ENCODE results near the gene PAGE1. TPM values are rescaled to one million over a fixed set of nuclear protein-coding genes. Genes with fewer than 3 reads are reported as not detected.
"Not testable (repeated sequence)": the region's sequence is repeated elsewhere in the genome, so short reads cannot be mapped to it uniquely, and the experiment has no call there.

Gene PAGE1
- total RNA-seq = not detected
- polyA plus RNA-seq = not detected

GRCh38 chrX:49695276-49696180 is at the start of gene PAGE1:
TSS of gene PAGE1 (minus strand) at chrX:49695984. CDS start at chrX:49694770, 1,214 bp downstream.
- Histone ChIP-seq H3K27ac (ENCODE audit: insufficient read depth, low read length, poor library complexity, severe bottlenecking) (no peak within 1 kb of the TSS), H3K4me1 (ENCODE audit: control insufficient read depth, insufficient read depth, low read length, poor library complexity, severe bottlenecking) (no peaks in the 10 kb centered on the region), H3K36me3 (ENCODE audit: control insufficient read depth, insufficient read depth, low read length) (no peaks in the 10 kb centered on the region), H3K27me3 (ENCODE audit: control insufficient read depth, insufficient read depth, low read length) (no peaks in the 10 kb centered on the region), H3K9me3 (ENCODE audit: control insufficient read depth in 2 of 2, low read length in 2 of 2) (no peaks in the 10 kb centered on the region), H3K4me3 (ENCODE audit: low read depth, low read length) (no peak within 1 kb of the TSS)
- Mint-ChIP-seq H3K4me1 (no peaks in the 10 kb centered on the region), H3K27ac (no peak within 1 kb of the TSS), H3K36me3 (no peaks in the 10 kb centered on the region), H3K4me3 (no peak within 1 kb of the TSS), H3K27me3 (peaks cover 5% of the 10 kb centered on the region), H3K9me3 (no peaks in the 10 kb centered on the region)
- DNase-seq (no peak), ATAC-seq (ENCODE audit: low read depth in 2 of 2) (no peak)

GRCh38 chrX:49741501-49741900 is 45.7 kb upstream of the PAGE1 start:
- not testable (repeated sequence) for H3K27ac ChIP-seq (ENCODE audit: insufficient read depth, low read length, poor library complexity, severe bottlenecking); H3K36me3 Mint-ChIP-seq; H3K9me3 ChIP-seq (ENCODE audit: control insufficient read depth in 2 of 2, low read length in 2 of 2); H3K27me3 Mint-ChIP-seq; H3K4me3 Mint-ChIP-seq; ATAC-seq (ENCODE audit: low read depth in 2 of 2); H3K4me1 ChIP-seq (ENCODE audit: control insufficient read depth, insufficient read depth, low read length, poor library complexity, severe bottlenecking); H3K27me3 ChIP-seq (ENCODE audit: control insufficient read depth, insufficient read depth, low read length); DNase-seq; H3K4me3 ChIP-seq (ENCODE audit: low read depth, low read length); H3K27ac Mint-ChIP-seq; H3K4me1 Mint-ChIP-seq; H3K36me3 ChIP-seq (ENCODE audit: control insufficient read depth, insufficient read depth, low read length); H3K9me3 Mint-ChIP-seq

GRCh38 chrX:49727847-49728246 is 32.1 kb upstream of the PAGE1 start:
- H3K9me3 Mint-ChIP-seq = peaks cover 0 to under 1% (median 0%) of the 10 kb centered on the region in 7 donors
- no peak overlapping the region for H3K27ac Mint-ChIP-seq
- no peaks in the 10 kb centered on the region for H3K27me3 Mint-ChIP-seq
- Histone ChIP-seq H3K36me3 (ENCODE audit: control insufficient read depth, insufficient read depth, low read length) (no peaks in the 10 kb centered on the region), H3K27me3 (ENCODE audit: control insufficient read depth, insufficient read depth, low read length) (no peaks in the 10 kb centered on the region), H3K9me3 (ENCODE audit: control insufficient read depth in 2 of 2, low read length in 2 of 2) (no peaks in the 10 kb centered on the region), H3K4me1 (ENCODE audit: control insufficient read depth, insufficient read depth, low read length, poor library complexity, severe bottlenecking) (no peaks in the 10 kb centered on the region), H3K27ac (ENCODE audit: insufficient read depth, low read length, poor library complexity, severe bottlenecking) (no peak overlapping the region), H3K4me3 (ENCODE audit: low read depth, low read length) (no peak overlapping the region)
- peaks cover 0 to 3% (median under 1%) of the 10 kb centered on the region in 4 donors for H3K4me1 Mint-ChIP-seq
- no peak for DNase-seq
- ATAC-seq (ENCODE audit: low read depth in 2 of 2) = no peak
- H3K36me3 Mint-ChIP-seq = no peaks in the 10 kb centered on the region
- no peak overlapping the region for H3K4me3 Mint-ChIP-seq

- H3K4me3 ChIP-seq (ENCODE audit: low read depth, low read length) = no peak overlapping the region
- Mint-ChIP-seq H3K27ac (peak overlapping the region in 1 of 3 donors; percentile 67), H3K4me1 (peaks cover 0 to 3% (median under 1%) of the 10 kb centered on the region in 4 donors), H3K9me3 (no peaks in the 10 kb centered on the region), H3K36me3 (no peaks in the 10 kb centered on the region), H3K27me3 (peaks cover 2% of the 10 kb centered on the region), H3K4me3 (no peak overlapping the region)
- DNase-seq = no peak
- no peak overlapping the region for H3K27ac ChIP-seq (ENCODE audit: insufficient read depth, low read length, poor library complexity, severe bottlenecking)
- H3K36me3 ChIP-seq (ENCODE audit: control insufficient read depth, insufficient read depth, low read length) = no peaks in the 10 kb centered on the region
- H3K27me3 ChIP-seq (ENCODE audit: control insufficient read depth, insufficient read depth, low read length) = no peaks in the 10 kb centered on the region
- ATAC-seq (ENCODE audit: low read depth in 2 of 2) = no peak
- H3K9me3 ChIP-seq (ENCODE audit: control insufficient read depth in 2 of 2, low read length in 2 of 2) = no peaks in the 10 kb centered on the region
- H3K4me1 ChIP-seq (ENCODE audit: control insufficient read depth, insufficient read depth, low read length, poor library complexity, severe bottlenecking) = no peaks in the 10 kb centered on the region
Observed at GRCh38 chrX:49726966-49727365, 31.2 kb upstream of the PAGE1 start.

- DNase-seq (no peak), ATAC-seq (ENCODE audit: low read depth in 2 of 2) (no peak)
- H3K4me1 Mint-ChIP-seq = peaks cover 0 to 3% (median under 1%) of the 10 kb centered on the region in 4 donors
- no peaks in the 10 kb centered on the region for H3K36me3 Mint-ChIP-seq
- no peaks in the 10 kb centered on the region for H3K36me3 ChIP-seq (ENCODE audit: control insufficient read depth, insufficient read depth, low read length)
- H3K9me3 ChIP-seq (ENCODE audit: control insufficient read depth in 2 of 2, low read length in 2 of 2) = no peaks in the 10 kb centered on the region
- H3K27ac Mint-ChIP-seq = no peak overlapping the region
- peaks cover 6% of the 10 kb centered on the region for H3K27me3 Mint-ChIP-seq
- no peak overlapping the region for H3K4me3 ChIP-seq (ENCODE audit: low read depth, low read length)
- H3K27me3 ChIP-seq (ENCODE audit: control insufficient read depth, insufficient read depth, low read length) = no peaks in the 10 kb centered on the region
- no peaks in the 10 kb centered on the region for H3K9me3 Mint-ChIP-seq
- no peak overlapping the region for H3K27ac ChIP-seq (ENCODE audit: insufficient read depth, low read length, poor library complexity, severe bottlenecking)
- no peaks in the 10 kb centered on the region for H3K4me1 ChIP-seq (ENCODE audit: control insufficient read depth, insufficient read depth, low read length, poor library complexity, severe bottlenecking)
- no peak overlapping the region for H3K4me3 Mint-ChIP-seq
Observed at GRCh38 chrX:49725923-49726904, 30.4 kb upstream of the PAGE1 start.

GRCh38 chrX:49725401-49725800 is 29.6 kb upstream of the PAGE1 start:
- no peaks in the 10 kb centered on the region for H3K36me3 Mint-ChIP-seq
- Histone ChIP-seq H3K4me1 (ENCODE audit: control insufficient read depth, insufficient read depth, low read length, poor library complexity, severe bottlenecking) (no peaks in the 10 kb centered on the region), H3K9me3 (ENCODE audit: control insufficient read depth in 2 of 2, low read length in 2 of 2) (no peaks in the 10 kb centered on the region), H3K4me3 (ENCODE audit: low read depth, low read length) (no peak overlapping the region), H3K27ac (ENCODE audit: insufficient read depth, low read length, poor library complexity, severe bottlenecking) (no peak overlapping the region), H3K36me3 (ENCODE audit: control insufficient read depth, insufficient read depth, low read length) (no peaks in the 10 kb centered on the region), H3K27me3 (ENCODE audit: control insufficient read depth, insufficient read depth, low read length) (no peaks in the 10 kb centered on the region)
- H3K27ac Mint-ChIP-seq = peak overlapping the region in 1 of 3 donors; percentile 72
- H3K4me3 Mint-ChIP-seq = no peak overlapping the region
- peaks cover 6% of the 10 kb centered on the region for H3K27me3 Mint-ChIP-seq
- no peaks in the 10 kb centered on the region for H3K9me3 Mint-ChIP-seq
- no peak for ATAC-seq (ENCODE audit: low read depth in 2 of 2)
- H3K4me1 Mint-ChIP-seq = peaks cover 0 to 3% (median under 1%) of the 10 kb centered on the region in 4 donors
- no peak for DNase-seq

- H3K27ac Mint-ChIP-seq; H3K36me3 ChIP-seq (ENCODE audit: control insufficient read depth, insufficient read depth, low read length); H3K4me1 Mint-ChIP-seq; H3K36me3 Mint-ChIP-seq; H3K4me3 Mint-ChIP-seq; H3K4me1 ChIP-seq (ENCODE audit: control insufficient read depth, insufficient read depth, low read length, poor library complexity, severe bottlenecking); H3K27ac ChIP-seq (ENCODE audit: insufficient read depth, low read length, poor library complexity, severe bottlenecking); ATAC-seq (ENCODE audit: low read depth in 2 of 2); H3K9me3 Mint-ChIP-seq; H3K27me3 ChIP-seq (ENCODE audit: control insufficient read depth, insufficient read depth, low read length); H3K4me3 ChIP-seq (ENCODE audit: low read depth, low read length); DNase-seq; H3K9me3 ChIP-seq (ENCODE audit: control insufficient read depth in 2 of 2, low read length in 2 of 2): not testable (repeated sequence)
- peaks cover 12% of the 10 kb centered on the region for H3K27me3 Mint-ChIP-seq
Observed at GRCh38 chrX:49720106-49720505, 24.3 kb upstream of the PAGE1 start.

Measured in CD4-positive, CD25-positive, alpha-beta regulatory T cell (primary cell).